Colonic mucosa (tissue), 4 donors: ENCODE data around the gene IGF2R. TPM values are rescaled to one million over a fixed set of nuclear protein-coding genes. Genes with fewer than 3 reads are reported as not detected.
"Not testable (repeated sequence)": the region's sequence is repeated elsewhere in the genome, so short reads cannot be mapped to it uniquely, and the experiment has no call there.

ENCODE experiments used
- DNase-seq: peaks from one replicate; pipeline ENCODE4 v3.0.0-alpha.2; 2020
- H3K27ac ChIP-seq: fragments of 200-600 bp; one replicate; pipeline ENCODE4 v1.8.0; 2021
- H3K27me3 ChIP-seq: fragments of 200-600 bp; one replicate; pipeline ENCODE4 v1.8.0; 2021
- H3K36me3 ChIP-seq: fragments of 200-600 bp; one replicate; pipeline ENCODE4 v1.8.0; 2021
- H3K4me1 ChIP-seq: fragments of 200-600 bp; one replicate; pipeline ENCODE4 v1.8.0; 2021; ENCODE audit warnings: mild to moderate bottlenecking
- H3K4me3 ChIP-seq: fragments of 200-600 bp; one replicate; pipeline ENCODE4 v1.8.0; 2021
- H3K9ac ChIP-seq, 2 donors: one replicate each; pipeline ENCODE4 v1.7.0; 2013; ENCODE audit warnings: control low read depth in 2 of 2, low read depth in 2 of 2, low read length in 2 of 2
- H3K9me3 ChIP-seq: fragments of 200-600 bp; one replicate; pipeline ENCODE4 v1.8.0; 2021
- intact Hi-C: fragments of 100-400 bp; cut with DNase I; formaldehyde crosslinking; loops from one replicate; pipeline ENCODE4 v1.14.1; 2022
- total RNA-seq, 2 donors: library from RNA; stranded (reverse); fragmentation: NEBNext Ultra II Directional in 1 of 2; extraction: Animal tissue kit (Norgen Biotek cat#: 25700) in 1 of 2; gene quantifications; one replicate each; pipeline ENCODE4 v1.2.1, GENCODE V29; 2021
- TF ChIP-seq, protein P1 (sequence below): fragments of 200-600 bp; IDR thresholded peaks from one replicate; pipeline ENCODE4 v1.8.0; 2022; ENCODE audit warnings: antibody characterized with exemption, mild to moderate bottlenecking
- donor health status: healthy.
- donor health status: DM: no; HTN: no; CAD: no.
- donor health status: DM: no; HTN: no; CAD: no.

IGF2R gene
- total RNA-seq, 2 donors from 2014 or later: 73.8 to 84.4 TPM

DNA sequence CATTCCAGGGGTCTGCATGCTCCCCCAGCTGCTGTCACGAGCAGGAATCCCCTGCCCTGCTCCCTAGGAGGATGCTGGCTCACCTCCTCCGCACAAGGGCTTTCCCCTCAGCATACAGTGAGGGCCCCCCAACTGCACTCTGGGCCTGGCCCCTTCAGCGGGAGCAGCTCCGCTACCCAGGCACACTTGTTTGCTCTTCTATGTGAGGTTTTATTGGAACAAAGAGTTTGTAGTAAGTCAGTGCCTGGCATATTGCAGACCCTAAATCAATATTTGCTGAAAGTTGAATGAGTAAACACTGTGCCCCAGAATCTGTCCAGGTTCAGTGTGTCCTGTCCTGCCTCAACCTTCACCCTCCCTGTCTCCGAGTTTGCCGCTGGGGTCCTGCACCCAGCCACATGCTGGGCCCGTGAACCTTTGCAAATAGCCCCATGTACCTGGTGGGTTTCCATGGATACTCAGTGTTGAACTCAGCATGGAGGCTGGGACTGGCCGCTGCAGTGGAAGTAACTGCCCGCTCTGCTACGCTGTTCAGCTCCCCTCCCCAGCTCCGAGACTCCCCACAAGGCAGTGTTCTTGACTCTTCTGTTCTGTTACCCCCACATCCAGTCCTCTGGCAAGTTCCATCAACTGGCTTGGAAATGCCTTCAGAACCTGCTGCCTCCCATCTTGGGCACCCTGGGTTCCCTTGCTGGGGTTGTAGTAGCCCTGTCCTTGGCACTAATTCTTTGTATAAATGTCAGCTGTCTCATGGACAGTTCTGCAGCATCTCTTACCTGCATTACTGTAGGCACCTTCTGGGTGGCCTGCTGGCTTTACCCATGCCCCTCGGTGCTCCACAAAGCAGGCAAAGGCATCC is 168.5 kb downstream of the IGF2R start:
- intact Hi-C loops: loop anchor here (2.0 kb wide), 1 partner anchor 319 kb away; no protein-coding TSS in a partner anchor
- no peaks in the 10 kb centered on the region for H3K9me3 ChIP-seq
- H3K4me3 ChIP-seq: no peak overlapping the region
- TF ChIP-seq, protein P1, sequence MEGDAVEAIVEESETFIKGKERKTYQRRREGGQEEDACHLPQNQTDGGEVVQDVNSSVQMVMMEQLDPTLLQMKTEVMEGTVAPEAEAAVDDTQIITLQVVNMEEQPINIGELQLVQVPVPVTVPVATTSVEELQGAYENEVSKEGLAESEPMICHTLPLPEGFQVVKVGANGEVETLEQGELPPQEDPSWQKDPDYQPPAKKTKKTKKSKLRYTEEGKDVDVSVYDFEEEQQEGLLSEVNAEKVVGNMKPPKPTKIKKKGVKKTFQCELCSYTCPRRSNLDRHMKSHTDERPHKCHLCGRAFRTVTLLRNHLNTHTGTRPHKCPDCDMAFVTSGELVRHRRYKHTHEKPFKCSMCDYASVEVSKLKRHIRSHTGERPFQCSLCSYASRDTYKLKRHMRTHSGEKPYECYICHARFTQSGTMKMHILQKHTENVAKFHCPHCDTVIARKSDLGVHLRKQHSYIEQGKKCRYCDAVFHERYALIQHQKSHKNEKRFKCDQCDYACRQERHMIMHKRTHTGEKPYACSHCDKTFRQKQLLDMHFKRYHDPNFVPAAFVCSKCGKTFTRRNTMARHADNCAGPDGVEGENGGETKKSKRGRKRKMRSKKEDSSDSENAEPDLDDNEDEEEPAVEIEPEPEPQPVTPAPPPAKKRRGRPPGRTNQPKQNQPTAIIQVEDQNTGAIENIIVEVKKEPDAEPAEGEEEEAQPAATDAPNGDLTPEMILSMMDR: no peak
- H3K9ac ChIP-seq: no peak overlapping the region
- H3K4me1 ChIP-seq: no peaks in the 10 kb centered on the region
- H3K27me3 ChIP-seq: no peaks in the 10 kb centered on the region
- H3K27ac ChIP-seq: no peak overlapping the region
- DNase-seq: no peak
- no peaks in the 10 kb centered on the region for H3K36me3 ChIP-seq

DNA sequence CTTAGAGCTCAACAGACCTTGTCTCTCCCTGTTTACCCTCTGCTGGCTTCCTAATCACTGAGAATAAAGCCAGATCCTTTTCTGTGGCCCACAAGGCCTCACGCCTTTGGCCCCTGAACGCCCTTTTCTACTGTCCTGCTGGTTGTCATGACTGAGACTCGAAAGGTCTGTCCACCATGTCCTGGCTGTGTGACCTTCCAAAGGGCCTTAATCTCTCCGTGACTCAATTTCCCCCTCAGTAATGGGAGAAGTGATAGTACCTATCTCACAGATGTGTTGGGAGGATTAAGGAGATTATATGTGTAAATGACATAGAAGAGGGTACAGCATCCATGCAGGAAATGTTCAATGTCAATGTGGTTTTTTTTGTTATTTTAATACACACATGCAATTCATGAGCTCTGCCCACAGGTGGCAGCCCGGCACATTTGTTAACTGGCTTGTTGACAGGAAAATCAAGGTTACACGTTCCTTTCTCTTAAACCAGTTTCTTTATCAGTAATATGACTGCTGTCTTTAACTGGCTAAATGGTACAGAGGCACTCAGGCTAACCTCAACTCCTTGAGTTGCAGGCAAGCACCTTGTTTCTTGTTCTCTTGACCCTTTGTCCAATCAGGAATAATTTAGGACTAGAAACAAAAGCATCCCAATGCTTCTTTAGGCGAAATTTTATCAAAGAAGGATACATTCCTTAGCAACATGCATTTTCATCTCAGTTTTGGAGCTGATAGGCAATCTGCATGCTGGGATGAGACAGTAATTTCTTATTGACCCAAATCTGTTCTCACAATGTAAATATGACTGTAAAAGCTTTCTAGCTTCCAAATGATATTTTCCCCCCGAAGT is 169.3 kb downstream of the IGF2R start:
- Histone ChIP-seq H3K4me1 (no peaks in the 10 kb centered on the region), H3K27me3 (no peaks in the 10 kb centered on the region), H3K4me3 (no peak overlapping the region), H3K9me3 (no peaks in the 10 kb centered on the region), H3K36me3 (no peaks in the 10 kb centered on the region), H3K27ac (no peak overlapping the region), H3K9ac (no peak overlapping the region)
- intact Hi-C loops: loop anchor here (2.0 kb wide), 2 partner anchors 161 to 319 kb away; no protein-coding TSS in a partner anchor
- DNase-seq: peak; percentile 69
- TF ChIP-seq, protein P1: peak; percentile 69

DNA sequence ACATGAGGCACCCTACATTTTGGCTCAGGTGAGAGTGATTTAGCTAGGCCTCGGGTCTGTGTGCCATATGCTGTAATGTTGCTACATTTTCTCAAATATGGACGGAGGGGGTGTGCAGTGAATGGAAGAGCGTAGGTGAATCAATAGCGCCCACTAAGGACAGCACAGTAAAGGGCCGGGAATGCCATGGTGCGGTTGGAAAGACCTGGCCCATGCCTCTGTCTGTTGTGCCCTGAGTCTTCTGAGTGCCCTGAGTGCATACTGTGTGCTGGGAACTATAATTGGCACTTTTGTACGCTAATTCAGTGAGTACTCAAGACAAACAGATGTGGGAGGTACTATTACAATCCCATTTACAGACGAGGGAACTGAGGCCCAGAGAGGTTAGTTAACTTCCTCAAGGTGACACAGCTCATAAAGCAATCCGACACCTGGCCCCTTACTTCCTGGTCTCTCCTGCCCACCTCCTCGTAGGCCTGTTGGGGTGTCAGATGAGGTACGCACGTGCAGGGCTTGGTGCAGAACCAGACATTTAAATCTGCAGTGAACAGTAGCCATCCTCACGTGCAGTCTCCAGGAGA is 170.0 kb downstream of the IGF2R start:
- Histone ChIP-seq H3K9me3 (no peaks in the 10 kb centered on the region), H3K4me3 (no peak overlapping the region), H3K36me3 (no peaks in the 10 kb centered on the region), H3K27me3 (no peaks in the 10 kb centered on the region), H3K4me1 (no peaks in the 10 kb centered on the region), H3K27ac (no peak overlapping the region), H3K9ac (no peak overlapping the region)
- TF ChIP-seq, protein P1: no peak
- intact Hi-C loops: loop anchor here (2.0 kb wide), 1 partner anchor 160 kb away; no protein-coding TSS in a partner anchor
- DNase-seq: no peak

DNA sequence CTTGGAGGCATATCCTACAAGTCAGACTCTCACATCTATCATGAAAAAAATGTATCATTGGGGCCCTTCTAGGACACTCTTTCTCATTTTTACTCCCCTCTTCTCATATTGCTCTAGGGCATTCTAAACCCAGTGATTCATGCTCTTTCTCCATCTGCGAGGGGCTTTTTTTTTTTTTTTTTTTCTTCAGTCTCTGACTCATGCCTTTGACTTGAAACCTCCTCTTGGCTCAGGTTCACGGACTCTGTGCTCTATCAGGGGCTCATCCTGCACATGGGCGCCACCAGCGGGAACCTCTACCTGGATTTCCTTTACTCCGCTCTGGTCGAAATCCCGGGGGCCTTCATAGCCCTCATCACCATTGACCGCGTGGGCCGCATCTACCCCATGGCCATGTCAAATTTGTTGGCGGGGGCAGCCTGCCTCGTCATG is 170.6 kb downstream of the IGF2R start:
- intact Hi-C loops: loop anchor here (2.0 kb wide), 1 partner anchor 159 kb away; no protein-coding TSS in a partner anchor
- H3K27ac ChIP-seq: no peak overlapping the region
- H3K9ac ChIP-seq: no peak overlapping the region
- H3K27me3 ChIP-seq: no peaks in the 10 kb centered on the region
- no peaks in the 10 kb centered on the region for H3K9me3 ChIP-seq
- no peaks in the 10 kb centered on the region for H3K36me3 ChIP-seq
- no peaks in the 10 kb centered on the region for H3K4me1 ChIP-seq
- TF ChIP-seq, protein P1: no peak
- H3K4me3 ChIP-seq: no peak overlapping the region
- no peak for DNase-seq

DNA sequence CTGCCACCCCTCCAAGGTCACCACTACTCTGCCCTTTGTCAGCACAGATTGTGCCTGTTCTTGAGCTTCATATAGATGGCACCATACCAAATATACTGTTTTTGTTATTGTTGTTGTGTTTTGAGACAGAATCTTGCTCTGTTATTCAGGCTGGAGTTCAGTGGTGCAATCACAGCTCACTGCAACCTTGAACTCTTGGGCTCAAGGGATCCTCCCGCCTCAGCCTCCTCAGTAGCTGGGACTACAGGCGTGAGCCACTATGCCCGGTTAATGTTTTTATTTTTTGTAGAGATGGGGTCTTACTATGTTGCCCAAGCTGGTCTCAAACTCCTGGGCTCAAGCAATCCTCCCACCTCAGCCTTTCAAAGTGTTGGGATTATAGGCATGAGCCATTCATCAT is 171.6 kb downstream of the IGF2R start:
- intact Hi-C loops, H3K4me3 ChIP-seq, H3K27ac ChIP-seq, H3K4me1 ChIP-seq, H3K27me3 ChIP-seq, H3K9me3 ChIP-seq, DNase-seq, H3K36me3 ChIP-seq, H3K9ac ChIP-seq: not testable (repeated sequence)
